Fibroblast of upper back skin (primary cell): Measurements from ENCODE around the gene KREMEN1.

Source experiments
- DNase-seq: peaks from one replicate; pipeline ENCODE4 v3.0.0-alpha.2; 2013

The KREMEN1 gene

DNA sequence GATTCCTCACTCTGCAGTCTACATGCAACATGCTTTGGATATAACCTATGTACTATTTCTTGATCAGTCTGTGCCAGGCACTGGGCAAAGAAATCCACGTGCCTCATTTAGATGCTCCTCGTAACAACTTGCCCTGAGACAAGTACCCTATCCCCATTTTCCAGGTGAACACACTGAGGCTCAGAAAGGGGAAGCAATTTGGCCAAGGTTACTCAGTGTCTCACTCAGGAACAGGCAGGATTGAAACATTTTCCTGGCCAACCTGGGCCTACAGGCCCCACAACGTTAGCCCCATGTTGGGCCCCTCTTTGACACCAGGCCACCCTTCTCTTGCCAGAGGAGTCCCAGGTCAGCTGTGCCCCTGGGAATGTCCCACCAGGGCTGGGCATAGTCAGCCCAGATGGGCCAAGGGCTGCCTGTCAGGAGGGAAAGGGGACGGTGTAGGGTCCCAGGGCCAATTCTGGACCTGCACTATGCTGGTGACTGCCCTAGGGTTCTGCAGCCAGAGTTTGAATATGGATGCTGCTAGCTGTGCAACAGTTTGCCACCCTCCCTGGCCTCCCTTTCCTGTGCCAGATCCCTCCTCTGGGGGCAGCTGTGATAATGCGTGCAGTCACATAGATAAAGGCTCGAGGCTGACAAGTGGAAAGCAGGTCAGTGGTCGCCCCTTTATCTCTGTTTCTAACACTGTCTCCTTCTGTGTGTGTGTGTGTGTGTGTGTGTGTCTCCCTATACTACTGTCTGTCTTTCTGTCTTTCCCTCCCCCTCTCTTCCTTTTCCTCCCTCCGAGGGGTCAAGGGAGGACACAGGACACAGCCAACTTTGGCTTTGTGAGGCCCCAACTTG lies 122.5 kb downstream of the KREMEN1 start:
- no peak for DNase-seq

DNA sequence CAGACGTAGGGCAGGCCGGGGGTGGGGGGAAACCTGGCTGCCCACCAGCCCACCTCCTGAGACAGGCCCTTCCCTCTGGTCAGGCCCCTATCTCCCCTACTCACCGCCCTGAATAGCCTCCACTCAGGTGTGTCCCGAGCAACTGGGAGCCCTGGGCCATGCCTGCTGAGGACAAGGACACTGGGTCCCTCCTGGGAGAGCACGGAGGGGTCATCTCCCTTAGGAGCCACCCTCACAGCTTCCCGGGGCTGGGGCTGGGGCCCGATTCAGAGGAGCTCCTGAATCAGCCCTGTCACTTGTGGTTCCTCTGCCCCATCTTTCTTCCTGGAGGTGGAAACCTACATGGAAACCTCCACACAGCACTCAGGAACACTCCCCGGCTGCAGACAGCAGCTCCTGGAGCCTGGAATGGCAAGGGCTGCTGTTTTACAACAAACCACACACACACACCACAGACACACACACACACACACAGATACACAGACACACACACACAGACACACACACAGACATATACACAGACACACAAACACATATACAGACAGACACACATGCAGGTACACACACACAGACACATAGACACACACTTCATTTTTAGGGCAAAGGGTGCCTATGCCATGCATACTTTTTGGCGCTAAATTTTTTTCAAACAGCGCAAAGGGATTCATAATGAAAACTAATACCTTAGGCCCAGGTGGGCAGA lies 123.3 kb downstream of the KREMEN1 start:
- DNase-seq, result no peak

GRCh38 chr22:29197096-29197495 lies 124.3 kb downstream of the KREMEN1 start:
- DNase-seq, result no peak

DNA sequence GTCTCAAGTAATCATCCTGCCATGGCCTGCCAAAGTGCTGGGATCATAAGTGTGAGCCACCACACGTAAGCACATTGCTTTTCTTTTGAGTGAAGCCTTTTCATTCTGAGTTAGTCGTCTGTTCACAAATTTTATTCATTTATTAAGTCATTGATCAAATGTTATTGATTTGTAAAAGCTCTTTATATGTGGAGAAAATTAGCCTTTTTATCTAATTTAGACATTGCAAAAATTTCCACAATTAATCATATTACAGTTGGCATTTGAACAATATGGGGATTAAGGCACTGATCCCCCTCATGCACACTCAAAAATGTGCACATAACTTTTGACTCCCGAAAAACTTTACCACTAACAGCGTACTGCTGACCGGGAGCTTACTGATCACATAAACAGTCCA lies 125.4 kb downstream of the KREMEN1 start:
- no peak for DNase-seq

DNA sequence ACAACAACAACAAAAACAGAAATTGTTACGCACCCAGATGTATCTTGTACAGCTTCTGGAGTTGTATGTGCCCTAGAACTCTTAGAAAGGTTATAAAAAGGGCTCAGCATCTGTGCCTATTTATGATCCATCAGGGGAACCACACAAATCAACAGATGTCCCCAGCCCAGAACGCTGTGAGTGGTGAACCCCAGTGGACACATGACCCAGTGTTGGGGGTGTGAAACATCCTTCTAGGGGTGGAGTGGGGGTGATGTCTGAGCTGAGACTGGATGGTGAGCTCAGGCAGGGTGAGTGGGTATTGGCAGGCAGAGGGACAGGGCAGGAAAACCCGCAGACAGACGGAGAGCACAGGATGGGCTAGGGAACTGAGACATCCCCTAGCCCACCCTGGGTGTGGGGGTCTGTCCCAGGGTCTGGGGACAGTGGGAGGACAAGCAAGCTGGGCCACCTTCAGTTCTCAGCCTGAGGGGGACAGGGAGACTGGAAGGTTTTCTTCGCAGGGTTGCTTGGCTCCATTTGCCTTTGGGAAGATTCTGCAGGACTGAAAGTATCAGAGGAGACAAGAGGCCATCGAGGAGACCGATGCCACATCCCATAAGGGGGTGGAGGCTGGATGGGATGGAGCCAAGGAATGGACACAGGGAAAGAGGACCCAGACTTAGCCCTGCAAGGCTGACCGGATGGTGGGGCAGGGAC lies 127.0 kb downstream of the KREMEN1 start:
- DNase-seq, result no peak

- DNase-seq, result no peak
Observed at GRCh38 chr22:29200901-29201300, 128.1 kb downstream of the KREMEN1 start.

DNA sequence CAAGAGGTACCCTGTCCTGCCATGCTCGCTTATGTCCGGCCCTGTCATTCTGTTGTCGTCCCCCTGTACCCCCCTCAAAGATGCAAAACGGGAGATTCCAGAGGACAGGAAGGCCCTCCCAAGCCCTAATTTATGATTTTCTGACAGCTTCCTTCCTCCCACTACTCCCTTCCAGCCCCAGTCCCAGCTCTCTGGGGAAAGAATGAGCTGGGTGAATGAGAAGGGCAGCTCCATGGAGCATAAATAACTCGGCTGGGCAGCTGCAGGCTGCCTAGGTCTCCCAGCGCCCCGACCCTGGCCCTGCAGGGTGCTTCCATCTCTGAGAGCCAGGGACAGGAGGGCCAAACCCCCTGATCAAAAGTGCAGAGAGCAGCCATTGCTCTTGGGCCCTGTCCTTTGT lies 128.9 kb downstream of the KREMEN1 start:
- DNase-seq, result no peak

GRCh38 chr22:29202212-29203192 lies 129.7 kb downstream of the KREMEN1 start:
- peak; percentile 75 for DNase-seq

- DNase-seq, result no peak
Observed at GRCh38 chr22:29203488-29204454, 130.9 kb downstream of the KREMEN1 start.

GRCh38 chr22:29204455-29205183 lies 131.8 kb downstream of the KREMEN1 start:
- no peak for DNase-seq

- no peak for DNase-seq
Observed at GRCh38 chr22:29205252-29205593, 132.4 kb downstream of the KREMEN1 start.

DNA sequence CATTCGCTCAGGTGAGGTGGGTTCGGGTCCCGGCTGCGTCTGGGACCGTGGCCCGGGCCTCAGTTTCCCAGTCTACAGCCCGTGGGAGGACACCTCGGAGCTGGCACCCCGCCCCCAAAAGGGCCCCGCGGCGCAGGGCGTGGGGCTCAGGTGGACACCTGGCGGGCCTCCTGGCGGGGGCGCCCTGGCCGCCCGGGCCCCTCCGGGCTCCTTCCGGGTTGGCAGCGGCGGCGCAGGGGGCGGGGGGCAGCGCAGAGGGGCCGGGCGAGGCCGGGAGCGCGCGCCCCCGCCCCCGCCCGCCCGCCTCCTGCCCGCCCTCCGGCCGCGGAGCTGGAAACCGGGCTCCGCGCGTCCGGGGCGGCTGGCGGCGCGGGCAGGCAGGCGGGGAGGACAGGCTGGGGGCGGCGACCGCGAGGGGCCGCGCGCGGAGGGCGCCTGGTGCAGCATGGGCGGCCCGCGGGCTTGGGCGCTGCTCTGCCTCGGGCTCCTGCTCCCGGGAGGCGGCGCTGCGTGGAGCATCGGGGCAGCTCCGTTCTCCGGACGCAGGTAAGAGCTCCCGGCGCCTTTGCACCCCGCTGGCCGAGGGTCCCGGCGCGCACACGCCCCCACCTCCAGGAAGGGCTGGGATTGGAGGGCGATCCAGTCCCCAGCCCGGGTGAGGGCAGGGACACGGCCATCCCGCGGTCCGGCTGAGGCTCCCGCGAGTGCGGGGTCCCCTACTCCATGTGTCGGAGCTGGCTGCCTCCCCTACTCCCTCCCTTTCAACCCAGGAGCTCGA lies 132.9 kb downstream of the KREMEN1 start, which contains the start of gene EMID1:
EMID1 (plus strand) TSS at position 303 of the 778 bp plus-strand sequence; CDS start at position 446, 143 bp downstream.
- peak; percentile 19 for DNase-seq

GRCh38 chr22:29206372-29207242 lies 133.8 kb downstream of the KREMEN1 start:
- no peak for DNase-seq

DNA sequence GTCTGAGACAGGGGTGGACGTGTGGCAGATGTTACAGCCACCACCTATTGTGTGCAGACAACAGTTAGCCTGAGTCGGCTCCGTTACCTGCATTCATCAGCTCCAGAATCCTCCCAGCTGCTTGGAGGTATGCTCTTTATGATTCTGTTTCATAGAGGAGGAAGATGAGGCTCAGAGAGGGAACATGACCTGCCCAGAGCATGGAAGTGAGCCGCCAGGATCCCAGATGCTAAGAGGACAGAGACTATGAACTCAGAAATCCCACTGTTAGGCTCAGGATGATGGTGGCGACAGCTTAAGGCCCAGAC lies 134.4 kb downstream of the KREMEN1 start:
- no peak for DNase-seq

GRCh38 chr22:29207562-29208501 lies 135.0 kb downstream of the KREMEN1 start:
- no peak for DNase-seq

GRCh38 chr22:29208502-29208862 lies 135.6 kb downstream of the KREMEN1 start:
- no peak for DNase-seq

- no peak for DNase-seq
Observed at GRCh38 chr22:29208879-29209623, 136.2 kb downstream of the KREMEN1 start.
